SK-N-SH (cell line): ENCODE measurements around the gene TMPRSS11D.

Experiments used
- CHD2 ChIP-seq: fragments of 150-350 bp; IDR thresholded peaks from 2 replicates; pipeline ENCODE4 v1.6.1; 2018; ENCODE audit warnings: low read length; ENCODE audit not compliant: partially characterized antibody
- CTCF ChIP-seq: fragments of 200-600 bp; sonication (generic); IDR thresholded peaks from 2 replicates; pipeline ENCODE4 v1.6.1; 2017; ENCODE audit warnings: antibody characterized with exemption, mild to moderate bottlenecking, moderate library complexity
- EZH2phosphoT487 ChIP-seq: fragments of 200-600 bp; sonication (generic); IDR thresholded peaks from 2 replicates; pipeline ENCODE4 v1.6.1; 2017; ENCODE audit warnings: low read depth, mixed run types, mild to moderate bottlenecking, antibody characterized with exemption, moderate library complexity, borderline replicate concordance
- GABPA ChIP-seq: IDR thresholded peaks from 2 replicates; pipeline ENCODE4 v1.4.0; 2012; ENCODE audit warnings: low read depth, mild to moderate bottlenecking
- GATA2 ChIP-seq: sonication (generic); formaldehyde crosslinking; IDR thresholded peaks from 2 replicates; pipeline ENCODE4 v1.5.0; 2020; ENCODE audit warnings: mild to moderate bottlenecking, missing genetic modification reagents
- IRF3 ChIP-seq: fragments of 150-350 bp; IDR thresholded peaks from 2 replicates; pipeline ENCODE4 v1.6.1; 2016; ENCODE audit warnings: mild to moderate bottlenecking, low read depth, low read length
- JUND ChIP-seq: IDR thresholded peaks from 2 replicates; pipeline ENCODE4 v1.4.0; 2012
- MEF2A ChIP-seq: IDR thresholded peaks from 2 replicates; pipeline ENCODE4 v1.4.0; 2012; ENCODE audit warnings: low read depth, borderline replicate concordance
- POLR2AphosphoS5 ChIP-seq: IDR thresholded peaks from 2 replicates; pipeline ENCODE4 v1.6.1; 2012; ENCODE audit warnings: low read depth, low read length
- RAD21 ChIP-seq: IDR thresholded peaks from 2 replicates; pipeline ENCODE4 v1.6.1; 2012; ENCODE audit warnings: mild to moderate bottlenecking, low read length
- RXRA ChIP-seq: IDR thresholded peaks from 2 replicates; pipeline ENCODE4 v1.4.0; 2012; ENCODE audit warnings: low read depth, mild to moderate bottlenecking, borderline replicate concordance
- SMC3 ChIP-seq: IDR thresholded peaks from 2 replicates; pipeline ENCODE4 v1.6.1; 2012; ENCODE audit warnings: low read depth, low read length, improper control_type of control experiment

GRCh38 chr4:67886281-67886680 is 2.5 kb upstream of the TMPRSS11D start:
- no peak for TF ChIP-seq CTCF
- no peak for TF ChIP-seq SMC3
- TF ChIP-seq CHD2 = no peak
- TF ChIP-seq GABPA = no peak
- TF ChIP-seq POLR2AphosphoS5 = no peak
- no peak for TF ChIP-seq EZH2phosphoT487
- TF ChIP-seq GATA2 (CRISPR knock-in tag) = no peak
- TF ChIP-seq RXRA = no peak
- TF ChIP-seq RAD21 = no peak
- TF ChIP-seq JUND = no peak; the same call in 1 of the 2 replicates
- TF ChIP-seq IRF3 = no peak
- no peak for TF ChIP-seq MEF2A
